ENCODE data around the gene TMPRSS15. TPM values are rescaled to one million over a fixed set of nuclear protein-coding genes. Genes with fewer than 3 reads are reported as not detected.

TMPRSS15 gene
- total RNA-seq, 1 experiment from 2014 or later: not detected

- Histone ChIP-seq H3K27me3 (replicated peaks; ENCODE audit: insufficient read depth, low read depth, low read length, poor library complexity) (no peaks in the 10 kb centered on the region), H3K4me1 (ENCODE audit: insufficient read depth, low read length, poor library complexity, severe bottlenecking) (peaks cover 9% of the 10 kb centered on the region), H3K9me3 (ENCODE audit: low read depth, low read length, poor library complexity, severe bottlenecking) (no peaks in the 10 kb centered on the region), H3K27ac (ENCODE audit: low read depth, low read length, poor library complexity, severe bottlenecking) (no peak overlapping the region), H3K4me3 (ENCODE audit: low read depth, low read length, poor library complexity, severe bottlenecking) (no peak overlapping the region), H3K36me3 (ENCODE audit: insufficient read depth, low read length, poor library complexity, severe bottlenecking) (no peaks in the 10 kb centered on the region)
- ChIA-PET POLR2A (ENCODE audit: low non-redundant PET) (no interaction called here), CTCF (no interaction called here)
- intact Hi-C loops (cut with micrococcal nuclease; ENCODE audit: unreplicated experiment): no loop called here
- no peak for DNase-seq (ENCODE audit: low spot score)
- no TSS peak for BruUV-seq (replicated peaks)
- TF ChIP-seq CTCF (conservative IDR thresholded peaks at IDR 0.05; ENCODE audit: low read depth, low read length): no peak
Observed at GRCh38 chr21:18248171-18248570, 155.4 kb downstream of the TMPRSS15 start.

DNA sequence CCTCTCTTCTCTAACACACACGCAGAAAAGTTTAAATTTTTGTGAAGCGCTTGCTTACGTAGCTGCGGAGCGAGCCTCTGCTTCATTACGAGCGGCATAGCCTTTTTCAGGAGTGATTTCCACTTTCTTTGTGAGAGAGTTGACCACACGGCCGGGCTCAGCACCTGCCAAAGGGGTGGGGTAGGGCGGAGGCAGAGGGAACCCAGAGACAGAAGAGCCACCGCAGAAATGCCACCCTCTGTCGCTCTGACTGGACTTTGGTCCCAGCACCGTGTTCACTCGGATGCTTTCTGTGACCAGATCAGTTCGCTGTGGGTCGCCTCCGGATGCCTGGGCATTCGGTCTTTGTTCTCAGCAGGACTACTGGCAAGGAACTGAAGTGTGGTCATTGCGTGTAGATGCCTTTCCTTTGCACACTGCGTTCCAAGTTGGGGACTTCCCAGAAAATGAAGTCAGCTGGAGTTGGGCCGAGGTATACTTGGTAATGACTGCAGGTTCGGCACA lies 158.1 kb downstream of the TMPRSS15 start:
- intact Hi-C loops (cut with micrococcal nuclease; ENCODE audit: unreplicated experiment): no loop called here
- Histone ChIP-seq H3K4me1 (ENCODE audit: insufficient read depth, low read length, poor library complexity, severe bottlenecking) (peaks cover 9% of the 10 kb centered on the region), H3K36me3 (ENCODE audit: insufficient read depth, low read length, poor library complexity, severe bottlenecking) (no peaks in the 10 kb centered on the region), H3K4me3 (ENCODE audit: low read depth, low read length, poor library complexity, severe bottlenecking) (peak overlapping the region; percentile 54), H3K27ac (ENCODE audit: low read depth, low read length, poor library complexity, severe bottlenecking) (no peak overlapping the region), H3K27me3 (replicated peaks; ENCODE audit: insufficient read depth, low read depth, low read length, poor library complexity) (no peaks in the 10 kb centered on the region), H3K9me3 (ENCODE audit: low read depth, low read length, poor library complexity, severe bottlenecking) (no peaks in the 10 kb centered on the region)
- ChIA-PET CTCF (no interaction called here), POLR2A (ENCODE audit: low non-redundant PET) (no interaction called here)
- TF ChIP-seq CTCF (conservative IDR thresholded peaks at IDR 0.05; ENCODE audit: low read depth, low read length) (no peak), EZH2 (IDR thresholded peaks at IDR 0.05; ENCODE audit: borderline replicate concordance, low read depth, low read length, poor library complexity, severe bottlenecking) (no peak)
- BruUV-seq (replicated peaks): no TSS peak
- no peak for DNase-seq (ENCODE audit: low spot score)

DNA sequence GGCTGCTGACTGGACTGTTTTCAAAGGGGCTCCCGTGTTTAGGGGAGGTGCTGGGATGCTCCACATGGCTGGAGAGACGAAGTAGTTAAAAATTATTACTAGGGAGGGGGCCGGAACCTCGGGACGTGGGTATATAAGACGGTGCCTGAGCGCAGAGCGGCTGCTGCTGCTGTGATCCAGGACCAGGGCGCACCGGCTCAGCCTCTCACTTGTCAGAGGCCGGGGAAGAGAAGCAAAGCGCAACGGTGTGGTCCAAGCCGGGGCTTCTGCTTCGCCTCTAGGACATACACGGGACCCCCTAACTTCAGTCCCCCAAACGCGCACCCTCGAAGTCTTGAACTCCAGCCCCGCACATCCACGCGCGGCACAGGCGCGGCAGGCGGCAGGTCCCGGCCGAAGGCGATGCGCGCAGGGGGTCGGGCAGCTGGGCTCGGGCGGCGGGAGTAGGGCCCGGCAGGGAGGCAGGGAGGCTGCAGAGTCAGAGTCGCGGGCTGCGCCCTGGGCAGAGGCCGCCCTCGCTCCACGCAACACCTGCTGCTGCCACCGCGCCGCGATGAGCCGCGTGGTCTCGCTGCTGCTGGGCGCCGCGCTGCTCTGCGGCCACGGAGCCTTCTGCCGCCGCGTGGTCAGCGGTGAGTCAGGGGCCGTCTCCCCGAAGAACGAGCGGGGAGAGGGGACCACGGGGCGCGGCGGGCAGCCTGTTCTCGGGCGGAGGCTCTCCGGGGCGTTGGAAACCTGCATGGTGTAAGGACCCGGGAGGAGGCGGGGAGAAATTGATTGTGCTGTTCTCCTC lies 158.7 kb downstream of the TMPRSS15 start, which contains the start of gene CHODL:
CHODL (plus strand) TSS at position 163 of the 793 bp plus-strand sequence; CDS start at position 554, 391 bp downstream.
- Histone ChIP-seq H3K4me3 (ENCODE audit: low read depth, low read length, poor library complexity, severe bottlenecking) (peak within 1 kb of the TSS; percentile 54), H3K36me3 (ENCODE audit: insufficient read depth, low read length, poor library complexity, severe bottlenecking) (no peaks in the 10 kb centered on the region), H3K27ac (ENCODE audit: low read depth, low read length, poor library complexity, severe bottlenecking) (no peak within 1 kb of the TSS), H3K4me1 (ENCODE audit: insufficient read depth, low read length, poor library complexity, severe bottlenecking) (peaks cover 9% of the 10 kb centered on the region), H3K27me3 (replicated peaks; ENCODE audit: insufficient read depth, low read depth, low read length, poor library complexity) (no peaks in the 10 kb centered on the region), H3K9me3 (ENCODE audit: low read depth, low read length, poor library complexity, severe bottlenecking) (no peaks in the 10 kb centered on the region)
- POLR2A ChIA-PET (ENCODE audit: low non-redundant PET): no interaction called here
- CTCF ChIA-PET: no interaction called here
- no peak for DNase-seq (ENCODE audit: low spot score)
- intact Hi-C loops (cut with micrococcal nuclease; ENCODE audit: unreplicated experiment): no loop called here
- BruUV-seq (replicated peaks): no TSS peak
- TF ChIP-seq CTCF (conservative IDR thresholded peaks at IDR 0.05; ENCODE audit: low read depth, low read length) (no peak), EZH2 (IDR thresholded peaks at IDR 0.05; ENCODE audit: borderline replicate concordance, low read depth, low read length, poor library complexity, severe bottlenecking) (no peak)

Measured in A673 (cell line).